ENCODE data around the gene CDH13. TPM values are rescaled to one million over a fixed set of nuclear protein-coding genes. Genes with fewer than 3 reads are reported as not detected.

Gene CDH13
- total RNA-seq, 1 experiment from 2014 or later: 0.89 TPM

DNA sequence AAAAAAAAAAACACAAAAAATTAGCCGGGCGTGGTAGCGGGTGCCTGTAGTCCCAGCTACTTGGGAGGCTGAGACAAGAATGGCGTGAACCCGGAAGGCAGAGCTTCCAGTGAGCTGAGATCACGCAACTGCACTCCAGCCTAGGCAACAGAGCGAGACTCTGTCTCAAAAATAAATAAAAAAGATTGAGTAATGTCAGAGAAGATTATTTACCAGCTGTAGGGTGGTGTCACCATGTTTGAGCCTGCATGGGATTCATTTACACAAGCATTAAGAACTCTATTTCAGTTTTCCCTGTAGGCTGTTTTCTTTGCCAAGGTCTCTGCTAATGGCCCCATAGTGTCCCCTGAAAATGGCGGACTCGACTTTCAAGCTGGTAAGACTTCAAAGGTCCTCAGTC lies 575.0 kb downstream of the CDH13 start:
- no peak overlapping the region for H3K4me3 ChIP-seq
- no peak for DNase-seq
- no peaks in the 10 kb centered on the region for H3K27me3 ChIP-seq
- no peaks in the 10 kb centered on the region for H3K36me3 ChIP-seq
- no peaks in the 10 kb centered on the region for H3K9me3 ChIP-seq

- Histone ChIP-seq H3K36me3 (no peaks in the 10 kb centered on the region), H3K4me3 (no peak overlapping the region), H3K27me3 (no peaks in the 10 kb centered on the region), H3K9me3 (no peaks in the 10 kb centered on the region)
- DNase-seq: no peak
Measured at GRCh38 chr16:83205896-83206295, 579.1 kb downstream of the CDH13 start.

- no peak for DNase-seq
- H3K27me3 ChIP-seq: no peaks in the 10 kb centered on the region
Measured at GRCh38 chr16:83206426-83206825, 579.7 kb downstream of the CDH13 start.

DNA sequence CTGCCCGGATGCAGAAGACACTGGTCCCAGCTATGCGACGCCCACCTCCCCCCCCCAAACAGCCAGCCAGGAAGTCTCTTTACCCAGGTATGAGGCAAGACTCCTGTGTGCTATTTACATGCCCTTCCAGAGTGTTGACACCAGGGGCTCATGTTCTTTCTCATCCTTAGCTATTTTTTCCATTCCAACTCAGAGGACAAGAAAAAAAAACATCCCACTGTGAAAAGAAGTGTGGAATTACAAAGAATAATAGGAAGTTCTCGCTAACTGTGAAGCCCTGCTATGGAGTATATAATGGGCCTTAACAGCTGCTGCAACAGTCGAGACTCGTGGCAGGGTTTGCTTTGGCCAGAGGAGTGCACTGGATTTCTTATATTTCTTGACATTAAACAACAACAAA lies 584.9 kb downstream of the CDH13 start:
- H3K4me3 ChIP-seq: no peak overlapping the region
- no peaks in the 10 kb centered on the region for H3K36me3 ChIP-seq
- no peak for DNase-seq
- no peaks in the 10 kb centered on the region for H3K27me3 ChIP-seq
- no peaks in the 10 kb centered on the region for H3K9me3 ChIP-seq

More at GRCh38 chr16:83206426-83206825, 579.7 kb downstream of the CDH13 start:
- H3K36me3 ChIP-seq: no peaks in the 10 kb centered on the region
- H3K4me3 ChIP-seq: no peak overlapping the region
- no peaks in the 10 kb centered on the region for H3K9me3 ChIP-seq

DNA sequence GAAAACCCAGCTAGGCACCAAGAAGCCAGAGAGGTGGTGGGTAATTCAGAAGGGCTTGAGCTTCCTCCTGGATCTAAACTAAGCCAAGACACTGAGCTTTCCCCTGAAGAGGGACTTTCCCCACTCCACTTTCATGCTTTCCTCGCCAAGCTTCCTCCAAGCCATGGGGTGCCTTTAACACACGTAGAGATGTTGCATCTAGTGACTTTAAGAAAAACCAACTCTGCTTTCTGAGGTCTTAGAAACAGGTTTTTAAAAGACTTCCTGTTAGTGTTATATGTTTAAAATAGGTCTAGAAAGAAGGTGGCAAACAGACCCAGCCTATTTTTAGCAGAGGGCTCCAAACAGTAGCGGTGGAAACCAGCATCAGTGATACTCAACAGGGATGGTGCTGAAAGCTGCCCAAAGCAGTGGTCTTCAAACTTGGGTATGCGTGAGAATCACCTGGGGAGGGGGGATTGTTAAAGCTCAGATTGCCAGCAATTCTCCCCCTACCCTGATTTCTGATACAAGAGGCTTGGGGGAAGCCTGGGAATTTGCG lies 585.6 kb downstream of the CDH13 start:
- no peak overlapping the region for H3K4me3 ChIP-seq
- DNase-seq: no peak
- H3K9me3 ChIP-seq: no peaks in the 10 kb centered on the region
- no peaks in the 10 kb centered on the region for H3K27me3 ChIP-seq
- H3K36me3 ChIP-seq: no peaks in the 10 kb centered on the region

GRCh38 chr16:83214671-83215070 lies 587.9 kb downstream of the CDH13 start:
- no peak for DNase-seq
- Histone ChIP-seq H3K36me3 (no peaks in the 10 kb centered on the region), H3K27me3 (no peaks in the 10 kb centered on the region), H3K4me3 (no peak overlapping the region), H3K9me3 (no peaks in the 10 kb centered on the region)

- no peak for DNase-seq
- Histone ChIP-seq H3K36me3 (no peaks in the 10 kb centered on the region), H3K9me3 (no peaks in the 10 kb centered on the region), H3K4me3 (no peak overlapping the region), H3K27me3 (no peaks in the 10 kb centered on the region)
Measured at GRCh38 chr16:83215406-83216001, 588.7 kb downstream of the CDH13 start.

GRCh38 chr16:83219285-83219684 lies 592.5 kb downstream of the CDH13 start:
- no peaks in the 10 kb centered on the region for H3K9me3 ChIP-seq
- no peaks in the 10 kb centered on the region for H3K36me3 ChIP-seq
- no peak overlapping the region for H3K4me3 ChIP-seq
- no peaks in the 10 kb centered on the region for H3K27me3 ChIP-seq
- no peak for DNase-seq

- no peaks in the 10 kb centered on the region for H3K36me3 ChIP-seq
- no peaks in the 10 kb centered on the region for H3K27me3 ChIP-seq
- H3K9me3 ChIP-seq: no peaks in the 10 kb centered on the region
- H3K4me3 ChIP-seq: no peak overlapping the region
- DNase-seq: no peak
Measured at GRCh38 chr16:83220066-83220465, 593.3 kb downstream of the CDH13 start.

DNA sequence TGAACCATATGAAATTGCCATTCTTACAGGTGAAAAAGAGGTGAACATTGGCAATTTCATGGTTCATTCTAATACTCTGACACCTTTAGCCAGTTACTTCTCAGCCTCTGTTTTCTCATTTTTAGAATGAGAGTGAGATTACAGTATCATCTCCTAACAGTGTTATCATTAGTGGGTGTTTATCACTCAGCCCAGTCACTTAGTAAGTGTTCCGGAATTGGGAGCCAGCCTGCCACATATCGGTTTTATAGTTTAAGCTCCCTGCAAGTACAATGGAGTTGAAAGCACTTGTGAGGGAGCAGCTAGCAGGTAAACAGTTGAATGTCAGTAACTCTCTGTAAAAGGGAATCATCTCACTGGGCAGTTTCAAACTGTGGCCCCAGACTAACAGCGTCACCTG lies 597.9 kb downstream of the CDH13 start:
- Histone ChIP-seq H3K36me3 (no peaks in the 10 kb centered on the region), H3K9me3 (no peaks in the 10 kb centered on the region), H3K27me3 (no peaks in the 10 kb centered on the region), H3K4me3 (no peak overlapping the region)
- no peak for DNase-seq

GRCh38 chr16:83227336-83227735 lies 600.6 kb downstream of the CDH13 start:
- no peaks in the 10 kb centered on the region for H3K9me3 ChIP-seq
- no peak for DNase-seq
- H3K36me3 ChIP-seq: no peaks in the 10 kb centered on the region
- no peaks in the 10 kb centered on the region for H3K27me3 ChIP-seq
- H3K4me3 ChIP-seq: no peak overlapping the region

GRCh38 chr16:83231729-83232128 lies 605.0 kb downstream of the CDH13 start:
- DNase-seq: no peak
- Histone ChIP-seq H3K27me3 (no peaks in the 10 kb centered on the region), H3K9me3 (no peaks in the 10 kb centered on the region), H3K4me3 (no peak overlapping the region), H3K36me3 (no peaks in the 10 kb centered on the region)

DNA sequence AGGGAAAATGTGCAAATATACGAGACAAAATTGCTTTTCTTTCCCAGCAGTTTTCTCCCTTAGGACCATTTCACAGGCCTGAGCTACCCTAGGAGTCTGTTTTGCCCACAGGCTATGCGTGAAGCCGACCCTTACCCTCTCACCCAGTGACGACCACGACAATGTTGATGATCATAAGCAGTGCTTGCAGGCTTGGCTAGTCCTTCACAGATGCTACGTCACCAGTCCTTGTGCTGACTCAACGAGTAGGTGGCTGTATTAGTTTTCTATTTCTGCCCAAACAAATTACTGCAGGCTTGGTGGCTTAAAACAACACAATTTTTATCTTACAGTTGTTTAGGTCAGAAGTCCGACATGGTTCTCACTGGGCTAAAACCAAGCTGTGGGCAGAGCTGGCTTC lies 606.4 kb downstream of the CDH13 start:
- Histone ChIP-seq H3K27me3 (no peaks in the 10 kb centered on the region), H3K9me3 (no peaks in the 10 kb centered on the region), H3K4me3 (no peak overlapping the region), H3K36me3 (no peaks in the 10 kb centered on the region)
- no peak for DNase-seq

DNA sequence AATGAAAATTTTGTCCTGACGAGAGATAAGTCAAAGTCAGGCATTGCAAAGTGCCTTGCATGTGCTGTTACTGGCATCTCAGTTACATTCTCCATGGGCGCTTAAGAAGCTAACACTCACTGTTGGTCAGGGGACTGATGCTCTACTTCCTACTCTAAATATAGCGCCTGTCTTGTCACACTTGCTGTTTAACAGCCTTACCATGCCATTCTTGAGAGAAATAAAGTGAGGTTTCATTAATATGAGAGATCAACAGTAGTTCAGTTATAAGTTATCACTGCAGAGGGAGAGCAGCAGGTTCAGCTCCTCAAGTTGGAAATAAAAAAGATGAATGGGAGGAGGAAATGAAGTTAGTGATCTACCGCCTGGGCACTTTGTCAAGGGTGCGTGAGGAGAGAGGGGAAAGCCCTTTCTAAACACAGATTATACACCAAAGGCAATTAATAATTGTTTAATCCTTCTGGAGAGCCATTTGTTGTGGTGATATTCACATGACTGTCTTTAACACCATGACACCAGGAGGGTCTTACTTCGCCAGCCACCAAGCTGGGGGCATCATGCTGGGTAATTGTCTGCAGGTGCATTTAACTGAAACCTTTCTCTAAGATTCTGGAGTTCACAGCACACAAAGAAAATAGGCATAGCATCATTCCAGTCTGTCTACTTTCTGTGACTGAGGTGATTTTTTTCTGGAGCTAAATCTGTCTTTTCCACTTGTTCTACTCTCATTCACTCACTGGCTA lies 612.4 kb downstream of the CDH13 start:
- H3K36me3 ChIP-seq: no peaks in the 10 kb centered on the region

GRCh38 chr16:83244057-83244456 lies 617.3 kb downstream of the CDH13 start:
- Histone ChIP-seq H3K27me3 (no peaks in the 10 kb centered on the region), H3K9me3 (no peaks in the 10 kb centered on the region), H3K36me3 (no peaks in the 10 kb centered on the region), H3K4me3 (no peak overlapping the region)
- no peak for DNase-seq

More for the DNA sequence above, 612.4 kb downstream of the CDH13 start:
- H3K4me3 ChIP-seq: no peak overlapping the region
- H3K9me3 ChIP-seq: no peaks in the 10 kb centered on the region
- H3K27me3 ChIP-seq: no peaks in the 10 kb centered on the region
- no peak for DNase-seq

- Histone ChIP-seq H3K27me3 (no peaks in the 10 kb centered on the region), H3K36me3 (no peaks in the 10 kb centered on the region), H3K9me3 (no peaks in the 10 kb centered on the region), H3K4me3 (no peak overlapping the region)
- no peak for DNase-seq
Measured at GRCh38 chr16:83245061-83245460, 618.3 kb downstream of the CDH13 start.

- DNase-seq: no peak
- H3K9me3 ChIP-seq: no peaks in the 10 kb centered on the region
Measured at GRCh38 chr16:83247767-83248372, 621.1 kb downstream of the CDH13 start.

More at GRCh38 chr16:83247767-83248372, 621.1 kb downstream of the CDH13 start:
- no peaks in the 10 kb centered on the region for H3K36me3 ChIP-seq
- H3K27me3 ChIP-seq: no peaks in the 10 kb centered on the region
- no peak overlapping the region for H3K4me3 ChIP-seq
